ENCODE measurements around the gene CCDC196. TPM values are rescaled to one million over a fixed set of nuclear protein-coding genes. Genes with fewer than 3 reads are reported as not detected.
"Not testable (repeated sequence)": the region's sequence is repeated elsewhere in the genome, so short reads cannot be mapped to it uniquely, and the experiment has no call there.

The CCDC196 gene
- total and polyA plus RNA-seq, 7 experiments from 2014 or later, result not detected

DNA sequence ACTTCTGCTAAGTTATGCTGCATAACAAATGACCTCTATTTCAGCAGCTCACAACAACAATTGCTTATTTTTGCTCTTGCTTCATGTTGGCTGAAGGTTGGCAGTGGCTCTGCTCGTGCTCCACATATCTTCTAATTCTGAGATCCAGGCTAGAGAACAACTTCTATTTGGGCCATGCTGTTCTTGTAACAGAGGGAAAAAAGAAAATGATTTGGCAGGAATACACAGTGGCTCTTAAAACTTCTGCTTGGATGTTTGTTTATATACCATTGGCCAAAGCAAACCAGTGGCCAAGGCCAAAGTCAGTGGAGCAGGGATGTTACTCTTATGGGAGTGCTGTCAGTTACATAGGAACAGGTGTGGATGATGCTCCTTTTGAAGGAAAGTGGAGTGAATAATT, 53.9 kb downstream of the CCDC196 start:
- Mint-ChIP-seq H3K4me3 (no peak overlapping the region), H3K4me1 (peaks cover 6 to 38% (median 24%) of the 10 kb centered on the region in 7 donors), H3K36me3 (peaks cover 0 to 6% (median 0%) of the 10 kb centered on the region in 5 donors), H3K9me3 (no peaks in the 10 kb centered on the region), H3K27me3 (no peaks in the 10 kb centered on the region), H3K27ac (peak overlapping the region in 2 of 9 donors; percentile 43 to 67)
- ATAC-seq (no peak), DNase-seq (no peak)
- Histone ChIP-seq H3K27me3 (ENCODE audit: control insufficient read depth in 2 of 2, insufficient read depth in 2 of 2, low read length in 2 of 2) (no peaks in the 10 kb centered on the region), H3K9me3 (ENCODE audit: control insufficient read depth in 2 of 3, low read length in 3 of 3) (no peaks in the 10 kb centered on the region), H3K27ac (ENCODE audit: low read depth, low read length) (no peak overlapping the region), H3K36me3 (ENCODE audit: control insufficient read depth in 2 of 3, insufficient read depth in 3 of 3, low read length in 3 of 3) (no peaks in the 10 kb centered on the region), H3K4me1 (ENCODE audit: control insufficient read depth in 2 of 2, insufficient read depth in 2 of 2, low read length in 2 of 2) (no peaks in the 10 kb centered on the region), H3K4me3 (ENCODE audit: low read length) (no peak overlapping the region)
- ChIA-PET POLR2A (no interaction called here), CTCF (no interaction called here)
- intact Hi-C loops (cut with micrococcal nuclease), result no loop called here

DNA sequence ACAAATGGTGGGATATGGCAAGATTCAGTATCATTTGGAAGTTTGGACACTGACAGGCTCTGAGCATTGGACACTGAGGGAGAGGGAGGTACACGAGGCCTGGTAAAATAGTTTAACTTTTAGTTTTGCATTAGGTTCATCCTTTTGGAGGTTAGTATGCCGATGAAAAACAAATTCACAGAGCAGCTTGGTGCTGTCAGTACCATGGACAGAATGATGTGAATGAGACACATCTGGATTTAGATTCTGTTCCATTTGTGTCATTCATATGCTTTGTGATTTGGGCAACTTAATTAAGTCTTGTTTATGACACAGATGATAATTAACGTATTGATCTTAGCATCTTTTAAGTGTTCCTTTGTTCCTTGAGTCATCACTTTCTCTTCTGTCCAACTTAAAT, 55.5 kb downstream of the CCDC196 start:
- POLR2A ChIA-PET, result no interaction called here
- DNase-seq, result no peak

GRCh38 chr14:66543996-66544395, 57.8 kb downstream of the CCDC196 start:
- POLR2A ChIA-PET, result no interaction called here

More for the DNA sequence above, 55.5 kb downstream of the CCDC196 start:
- no peaks in the 10 kb centered on the region for H3K9me3 Mint-ChIP-seq
- Histone ChIP-seq H3K36me3 (ENCODE audit: control insufficient read depth in 2 of 3, insufficient read depth in 3 of 3, low read length in 3 of 3) (no peaks in the 10 kb centered on the region), H3K27ac (ENCODE audit: low read depth, low read length) (no peak overlapping the region), H3K9me3 (ENCODE audit: control insufficient read depth in 2 of 3, low read length in 3 of 3) (no peaks in the 10 kb centered on the region), H3K4me1 (ENCODE audit: control insufficient read depth in 2 of 2, insufficient read depth in 2 of 2, low read length in 2 of 2) (no peaks in the 10 kb centered on the region), H3K4me3 (ENCODE audit: low read length) (no peak overlapping the region), H3K27me3 (ENCODE audit: control insufficient read depth in 2 of 2, insufficient read depth in 2 of 2, low read length in 2 of 2) (no peaks in the 10 kb centered on the region)
- intact Hi-C loops (cut with micrococcal nuclease), result no loop called here
- H3K36me3 Mint-ChIP-seq, result peaks cover 0 to 6% (median 0%) of the 10 kb centered on the region in 5 donors
- ATAC-seq, result no peak
- H3K4me3 Mint-ChIP-seq, result no peak overlapping the region
- H3K27me3 Mint-ChIP-seq, result no peaks in the 10 kb centered on the region
- H3K27ac Mint-ChIP-seq, result no peak overlapping the region
- CTCF ChIA-PET, result no interaction called here
- peaks cover 4 to 28% (median 21%) of the 10 kb centered on the region in 7 donors for H3K4me1 Mint-ChIP-seq

GRCh38 chr14:66545191-66545590, 59.0 kb downstream of the CCDC196 start:
- H3K27me3 Mint-ChIP-seq; H3K27ac Mint-ChIP-seq; H3K36me3 Mint-ChIP-seq; H3K9me3 ChIP-seq (ENCODE audit: control insufficient read depth in 2 of 3, low read length in 3 of 3); H3K27ac ChIP-seq (ENCODE audit: low read depth, low read length); H3K4me3 Mint-ChIP-seq; H3K27me3 ChIP-seq (ENCODE audit: control insufficient read depth in 2 of 2, insufficient read depth in 2 of 2, low read length in 2 of 2); CTCF ChIA-PET; H3K9me3 Mint-ChIP-seq; POLR2A ChIA-PET; ATAC-seq; intact Hi-C loops (cut with micrococcal nuclease); H3K4me1 ChIP-seq (ENCODE audit: control insufficient read depth in 2 of 2, insufficient read depth in 2 of 2, low read length in 2 of 2); DNase-seq; H3K36me3 ChIP-seq (ENCODE audit: control insufficient read depth in 2 of 3, insufficient read depth in 3 of 3, low read length in 3 of 3); H3K4me3 ChIP-seq (ENCODE audit: low read length); H3K4me1 Mint-ChIP-seq: not testable (repeated sequence)

More at GRCh38 chr14:66543996-66544395, 57.8 kb downstream of the CCDC196 start:
- H3K4me1 ChIP-seq (ENCODE audit: control insufficient read depth in 2 of 2, insufficient read depth in 2 of 2, low read length in 2 of 2), result no peaks in the 10 kb centered on the region
- peaks cover 0 to 4% (median 0%) of the 10 kb centered on the region in 11 donors for H3K9me3 Mint-ChIP-seq
- H3K27ac Mint-ChIP-seq, result no peak overlapping the region
- H3K4me3 ChIP-seq (ENCODE audit: low read length), result no peak overlapping the region
- H3K36me3 Mint-ChIP-seq, result peaks cover 0 to 10% (median 5%) of the 10 kb centered on the region in 5 donors
- H3K4me3 Mint-ChIP-seq, result no peak overlapping the region
- no peaks in the 10 kb centered on the region for H3K9me3 ChIP-seq (ENCODE audit: control insufficient read depth in 2 of 3, low read length in 3 of 3)
- no peak overlapping the region for H3K27ac ChIP-seq (ENCODE audit: low read depth, low read length)
- no peak for ATAC-seq
- no peaks in the 10 kb centered on the region for H3K36me3 ChIP-seq (ENCODE audit: control insufficient read depth in 2 of 3, insufficient read depth in 3 of 3, low read length in 3 of 3)
- H3K27me3 Mint-ChIP-seq, result no peaks in the 10 kb centered on the region
- CTCF ChIA-PET, result no interaction called here
- intact Hi-C loops (cut with micrococcal nuclease), result no loop called here
- H3K4me1 Mint-ChIP-seq, result peaks cover 0 to 13% (median 8%) of the 10 kb centered on the region in 7 donors
- no peaks in the 10 kb centered on the region for H3K27me3 ChIP-seq (ENCODE audit: control insufficient read depth in 2 of 2, insufficient read depth in 2 of 2, low read length in 2 of 2)
- DNase-seq, result no peak

DNA sequence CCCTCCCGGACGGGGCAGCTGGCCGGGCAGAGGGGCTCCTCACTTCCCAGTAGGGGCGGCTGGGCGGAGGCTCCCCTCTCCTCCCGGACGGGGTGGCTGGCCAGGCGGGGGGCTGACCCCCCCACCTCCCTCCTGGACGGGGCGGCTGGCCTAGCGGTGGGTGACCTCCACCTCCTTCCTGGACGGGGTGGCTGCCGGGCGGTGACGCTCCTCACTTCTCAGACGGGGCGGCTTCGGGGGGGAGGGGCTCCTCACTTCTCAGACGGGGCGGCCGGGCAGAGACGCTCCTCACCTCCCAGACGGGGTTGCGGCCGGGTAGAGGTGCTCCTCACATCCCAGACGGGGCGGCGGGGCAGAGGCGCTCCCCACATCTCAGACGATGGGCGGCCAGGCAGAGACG, 59.6 kb downstream of the CCDC196 start:
- H3K4me1 Mint-ChIP-seq; H3K4me1 ChIP-seq (ENCODE audit: control insufficient read depth in 2 of 2, insufficient read depth in 2 of 2, low read length in 2 of 2); H3K4me3 Mint-ChIP-seq; H3K27ac Mint-ChIP-seq; POLR2A ChIA-PET; H3K27ac ChIP-seq (ENCODE audit: low read depth, low read length); CTCF ChIA-PET; H3K36me3 ChIP-seq (ENCODE audit: control insufficient read depth in 2 of 3, insufficient read depth in 3 of 3, low read length in 3 of 3); H3K27me3 ChIP-seq (ENCODE audit: control insufficient read depth in 2 of 2, insufficient read depth in 2 of 2, low read length in 2 of 2); intact Hi-C loops (cut with micrococcal nuclease); H3K9me3 Mint-ChIP-seq; H3K27me3 Mint-ChIP-seq; ATAC-seq; DNase-seq; H3K36me3 Mint-ChIP-seq; H3K9me3 ChIP-seq (ENCODE audit: control insufficient read depth in 2 of 3, low read length in 3 of 3); H3K4me3 ChIP-seq (ENCODE audit: low read length): not testable (repeated sequence)

Other genes starting within 250 kb of the CCDC196 start
- gene GPHN, start 21.8 kb downstream of the CCDC196 start, total RNA-seq, result 10 to 100 TPM; 11.8 to 28.1 (median 14.8) TPM
- 10 to 100 TPM in 1 of 2 donors, 1 to 10 TPM in 1; 6.0 to 12.3 TPM for gene GPHN, start 21.8 kb downstream of the CCDC196 start, polyA plus RNA-seq

Data from naive thymus-derived CD4-positive, alpha-beta T cell (primary cell).